DOHH2 (cell line): ENCODE measurements around the gene IL22RA1.

Experiments
- H3F3A ChIP-seq: fragments of 200-600 bp; sonication (generic), shearing (Covaris generic); 2 replicates; pipeline ENCODE4 v1.6.0; 2016; ENCODE audit warnings: antibody characterized with exemption, mild to moderate bottlenecking; ENCODE audit not compliant: control insufficient read depth, insufficient read depth
- H3K27ac ChIP-seq: fragments of 200-600 bp; sonication (generic); 2 replicates; pipeline ENCODE4 v1.5.1; 2014; ENCODE audit warnings: low read depth, mild to moderate bottlenecking, low read length, moderate library complexity
- H3K27me3 ChIP-seq: fragments of 200-600 bp; sonication (generic); 2 replicates; pipeline ENCODE4 v1.6.1; 2014; ENCODE audit warnings: mild to moderate bottlenecking, low read length, mixed read lengths; ENCODE audit not compliant: control insufficient read depth
- H3K36me3 ChIP-seq: fragments of 200-600 bp; sonication (generic); 2 replicates; pipeline ENCODE4 v1.6.1; 2014; ENCODE audit warnings: mild to moderate bottlenecking, low read length, moderate library complexity, mixed read lengths; ENCODE audit not compliant: control insufficient read depth
- H3K4me1 ChIP-seq: fragments of 200-600 bp; sonication (generic); 2 replicates; pipeline ENCODE4 v1.6.1; 2014; ENCODE audit warnings: mild to moderate bottlenecking, low read length, mixed read lengths; ENCODE audit not compliant: control insufficient read depth
- H3K4me2 ChIP-seq: fragments of 200-600 bp; sonication (generic); 2 replicates; pipeline ENCODE4 v1.6.0; 2014; ENCODE audit warnings: mild to moderate bottlenecking, low read length, moderate library complexity
- H3K4me3 ChIP-seq: fragments of 200-600 bp; sonication (generic); 2 replicates; pipeline ENCODE4 v1.5.1; 2014; ENCODE audit warnings: mild to moderate bottlenecking, low read length, mixed read lengths
- H3K79me2 ChIP-seq: fragments of 200-600 bp; sonication (generic); 2 replicates; pipeline ENCODE4 v1.6.1; 2014; ENCODE audit warnings: mild to moderate bottlenecking, low read length, mixed read lengths; ENCODE audit not compliant: control insufficient read depth
- H3K9me2 ChIP-seq: fragments of 200-600 bp; sonication (generic); replicated peaks from 2 replicates; pipeline ENCODE4 v1.6.1; 2014; ENCODE audit warnings: mild to moderate bottlenecking, low read length, mixed read lengths; ENCODE audit not compliant: control insufficient read depth
- H3K9me3 ChIP-seq: fragments of 200-600 bp; sonication (generic); 2 replicates; pipeline ENCODE4 v1.6.1; 2014; ENCODE audit warnings: antibody characterized with exemption, low read length, mixed read lengths; ENCODE audit not compliant: control insufficient read depth, insufficient read depth
- H4K20me1 ChIP-seq: fragments of 200-600 bp; sonication (generic); 2 replicates; pipeline ENCODE4 v1.6.0; 2014; ENCODE audit warnings: low read depth, mild to moderate bottlenecking, antibody characterized with exemption, low read length, moderate library complexity; ENCODE audit not compliant: control insufficient read depth, insufficient read depth
- EZH2phosphoT487 ChIP-seq: fragments of 200-600 bp; sonication (generic); IDR thresholded peaks from 2 replicates; pipeline ENCODE4 v1.6.1; 2017; ENCODE audit warnings: borderline replicate concordance, mild to moderate bottlenecking, antibody characterized with exemption, low read length, moderate library complexity, mixed read lengths
- TF ChIP-seq, protein P1 (sequence below): fragments of 200-600 bp; sonication (generic); IDR thresholded peaks from one replicate; pipeline ENCODE4 v1.5.1; 2014; ENCODE audit warnings: antibody characterized with exemption, mild to moderate bottlenecking, low read depth, low read length; ENCODE audit not compliant: poor library complexity, severe bottlenecking

The IL22RA1 gene

GRCh38 chr1:24100945-24101737 lies 41.8 kb downstream of the IL22RA1 start:
- no peaks in the 10 kb centered on the region for H3F3A ChIP-seq
- no peak overlapping the region for H3K4me3 ChIP-seq
- no peaks in the 10 kb centered on the region for H3K36me3 ChIP-seq
- no peaks in the 10 kb centered on the region for H4K20me1 ChIP-seq
- no peak for TF ChIP-seq EZH2phosphoT487
- TF ChIP-seq, protein P1, sequence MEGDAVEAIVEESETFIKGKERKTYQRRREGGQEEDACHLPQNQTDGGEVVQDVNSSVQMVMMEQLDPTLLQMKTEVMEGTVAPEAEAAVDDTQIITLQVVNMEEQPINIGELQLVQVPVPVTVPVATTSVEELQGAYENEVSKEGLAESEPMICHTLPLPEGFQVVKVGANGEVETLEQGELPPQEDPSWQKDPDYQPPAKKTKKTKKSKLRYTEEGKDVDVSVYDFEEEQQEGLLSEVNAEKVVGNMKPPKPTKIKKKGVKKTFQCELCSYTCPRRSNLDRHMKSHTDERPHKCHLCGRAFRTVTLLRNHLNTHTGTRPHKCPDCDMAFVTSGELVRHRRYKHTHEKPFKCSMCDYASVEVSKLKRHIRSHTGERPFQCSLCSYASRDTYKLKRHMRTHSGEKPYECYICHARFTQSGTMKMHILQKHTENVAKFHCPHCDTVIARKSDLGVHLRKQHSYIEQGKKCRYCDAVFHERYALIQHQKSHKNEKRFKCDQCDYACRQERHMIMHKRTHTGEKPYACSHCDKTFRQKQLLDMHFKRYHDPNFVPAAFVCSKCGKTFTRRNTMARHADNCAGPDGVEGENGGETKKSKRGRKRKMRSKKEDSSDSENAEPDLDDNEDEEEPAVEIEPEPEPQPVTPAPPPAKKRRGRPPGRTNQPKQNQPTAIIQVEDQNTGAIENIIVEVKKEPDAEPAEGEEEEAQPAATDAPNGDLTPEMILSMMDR: no peak
- H3K4me2 ChIP-seq: no peak overlapping the region
- no peaks in the 10 kb centered on the region for H3K4me1 ChIP-seq
- no peaks in the 10 kb centered on the region for H3K9me3 ChIP-seq
- no peak overlapping the region for H3K27ac ChIP-seq
- H3K79me2 ChIP-seq: no peaks in the 10 kb centered on the region
- H3K27me3 ChIP-seq: 0 out of 2 replicates have a peak, but pooled peaks cover 2% of the 10 kb centered on the region
- no peaks in the 10 kb centered on the region for H3K9me2 ChIP-seq

GRCh38 chr1:24098943-24099638 lies 43.8 kb downstream of the IL22RA1 start:
- Histone ChIP-seq H3K79me2 (no peaks in the 10 kb centered on the region), H3K9me3 (no peaks in the 10 kb centered on the region), H3K36me3 (no peaks in the 10 kb centered on the region), H3F3A (no peaks in the 10 kb centered on the region), H3K4me3 (no peak overlapping the region), H3K27ac (no peak overlapping the region), H3K9me2 (no peaks in the 10 kb centered on the region), H3K27me3 (0 out of 2 replicates have a peak, but pooled peaks cover 2% of the 10 kb centered on the region), H4K20me1 (no peaks in the 10 kb centered on the region), H3K4me2 (no peak overlapping the region), H3K4me1 (no peaks in the 10 kb centered on the region)
- TF ChIP-seq EZH2phosphoT487: no peak
- TF ChIP-seq, protein P1: no peak

- Histone ChIP-seq H3K9me2 (no peaks in the 10 kb centered on the region), H4K20me1 (no peaks in the 10 kb centered on the region), H3K4me3 (no peak overlapping the region), H3F3A (no peaks in the 10 kb centered on the region), H3K4me1 (no peaks in the 10 kb centered on the region), H3K27me3 (0 out of 2 replicates have a peak, but pooled peaks cover 2% of the 10 kb centered on the region), H3K36me3 (no peaks in the 10 kb centered on the region), H3K79me2 (no peaks in the 10 kb centered on the region), H3K27ac (no peak overlapping the region), H3K4me2 (no peak overlapping the region), H3K9me3 (no peaks in the 10 kb centered on the region)
- TF ChIP-seq EZH2phosphoT487: no peak
- TF ChIP-seq, protein P1: no peak
These were observed 44.8 kb downstream of the IL22RA1 start for GRCh38 chr1:24098102-24098501.
